H1 (cell line): ENCODE measurements around the gene RASGRF1. TPM values are rescaled to one million over a fixed set of nuclear protein-coding genes. Genes with fewer than 3 reads are reported as not detected.

Experiments used
- ZNF274 ChIP-seq: IDR thresholded peaks from 2 replicates; pipeline ENCODE4 v1.7.0; 2012; ENCODE audit warnings: low read length, borderline replicate concordance; ENCODE audit errors: extremely low read depth
- polyA plus RNA-seq, 7 experiments: library from polyadenylated mRNA; depleted of rRNA in 3 of 7; stranded (reverse) in 5 of 7; unstranded in 2 of 7; fragments of >200 nt in 5 of 7; fragments of 200-250 nt in 2 of 7; gene quantifications; 1 replicate in 5 of 7; 2 replicates in 1 of 7; 4 replicates in 1 of 7; pipeline versions ENCODE4 v1.2.1 to v1.2.3, GENCODE V29; 2011 to 2013; ENCODE audit warnings: missing spikeins in 2 of 7, mixed read lengths in 2 of 7
- total RNA-seq: library from RNA; stranded (reverse); fragmentation: NEBNext Ultra II Directional; extraction: Animal tissue kit (Norgen Biotek cat#: 25700); gene quantifications from 2 replicates; pipeline ENCODE4 v1.2.1, GENCODE V29; 2021

The RASGRF1 gene
- total and polyA plus RNA-seq, 2 of the 8 experiments (the other 6 are each of a cell fraction or from before 2014, with no cell fraction given), result 0.42 to 0.67 TPM

GRCh38 chr15:79071901-79072300 lies 18.7 kb downstream of the RASGRF1 start (continued):
- no peak for TF ChIP-seq ZNF274
